ENCODE data around the gene LIX1L. TPM values are rescaled to one million over a fixed set of nuclear protein-coding genes. Genes with fewer than 3 reads are reported as not detected.

Gene LIX1L
- total and polyA plus RNA-seq, 2 experiments from 2014 or later = 14.0 to 16.3 TPM

DNA sequence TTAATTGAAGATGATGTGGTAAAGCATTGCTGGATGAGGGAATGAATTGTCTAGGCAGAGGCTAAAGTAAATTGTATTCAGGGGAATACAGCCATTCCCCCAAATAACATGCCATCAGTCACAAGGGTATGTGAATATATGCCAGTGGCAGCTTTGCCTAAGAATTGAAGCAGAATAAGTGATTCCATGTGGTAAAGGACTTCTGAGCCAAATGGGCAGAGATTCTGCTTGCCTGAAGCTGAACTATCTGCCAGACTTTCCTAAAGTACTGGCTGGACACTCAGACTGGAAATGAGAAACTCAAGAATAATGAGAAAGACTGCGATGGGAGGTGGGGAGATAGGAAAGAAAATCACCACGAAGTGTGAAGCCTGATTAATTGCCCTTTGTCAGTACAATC, 2.4 kb downstream of the LIX1L start:
- 46% methylated on average over 2 of the region's 2 CpGs for WGBS (ENCODE audit: low lambda C conversion rate, missing lambda C conversion rate)
- no peaks in the 10 kb centered on the region for H3K9me3 ChIP-seq (ENCODE audit: low read depth)
- H3K36me3 ChIP-seq (replicated peaks; ENCODE audit: insufficient read depth, low read depth) = no peaks in the 10 kb centered on the region
- TF ChIP-seq EZH2phosphoT487 (IDR thresholded peaks at IDR 0.05; ENCODE audit: low read depth, severe bottlenecking, unreplicated experiment) (no peak), EZH2 (IDR thresholded peaks at IDR 0.05; ENCODE audit: borderline replicate concordance) (no peak)
- TF ChIP-seq, protein P1, sequence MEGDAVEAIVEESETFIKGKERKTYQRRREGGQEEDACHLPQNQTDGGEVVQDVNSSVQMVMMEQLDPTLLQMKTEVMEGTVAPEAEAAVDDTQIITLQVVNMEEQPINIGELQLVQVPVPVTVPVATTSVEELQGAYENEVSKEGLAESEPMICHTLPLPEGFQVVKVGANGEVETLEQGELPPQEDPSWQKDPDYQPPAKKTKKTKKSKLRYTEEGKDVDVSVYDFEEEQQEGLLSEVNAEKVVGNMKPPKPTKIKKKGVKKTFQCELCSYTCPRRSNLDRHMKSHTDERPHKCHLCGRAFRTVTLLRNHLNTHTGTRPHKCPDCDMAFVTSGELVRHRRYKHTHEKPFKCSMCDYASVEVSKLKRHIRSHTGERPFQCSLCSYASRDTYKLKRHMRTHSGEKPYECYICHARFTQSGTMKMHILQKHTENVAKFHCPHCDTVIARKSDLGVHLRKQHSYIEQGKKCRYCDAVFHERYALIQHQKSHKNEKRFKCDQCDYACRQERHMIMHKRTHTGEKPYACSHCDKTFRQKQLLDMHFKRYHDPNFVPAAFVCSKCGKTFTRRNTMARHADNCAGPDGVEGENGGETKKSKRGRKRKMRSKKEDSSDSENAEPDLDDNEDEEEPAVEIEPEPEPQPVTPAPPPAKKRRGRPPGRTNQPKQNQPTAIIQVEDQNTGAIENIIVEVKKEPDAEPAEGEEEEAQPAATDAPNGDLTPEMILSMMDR (IDR thresholded peaks at IDR 0.05; ENCODE audit: poor library complexity) = no peak
- no peaks in the 10 kb centered on the region for H4K20me1 ChIP-seq (ENCODE audit: insufficient read depth, poor library complexity, severe bottlenecking)
- no peak overlapping the region for H2AFZ ChIP-seq
- H3K27ac ChIP-seq = peak overlapping the region; percentile 88
- H3K27me3 ChIP-seq = peaks cover 15% of the 10 kb centered on the region
- DNase-seq (ENCODE audit: low spot score) = no peak
- H3K4me3 ChIP-seq = no peak overlapping the region
- peaks cover 53% of the 10 kb centered on the region for H3K79me2 ChIP-seq
- peak overlapping the region; percentile 78 for H3K4me2 ChIP-seq
- no peaks in the 10 kb centered on the region for H3K9me2 ChIP-seq (replicated peaks; ENCODE audit: insufficient read depth)
- peaks cover 15% of the 10 kb centered on the region for H3K4me1 ChIP-seq (ENCODE audit: insufficient read depth)

- TF ChIP-seq EZH2 (IDR thresholded peaks at IDR 0.05; ENCODE audit: borderline replicate concordance) (no peak), EZH2phosphoT487 (IDR thresholded peaks at IDR 0.05; ENCODE audit: low read depth, severe bottlenecking, unreplicated experiment) (no peak)
- TF ChIP-seq, protein P1 (IDR thresholded peaks at IDR 0.05; ENCODE audit: poor library complexity) = no peak
- Histone ChIP-seq H2AFZ (no peak overlapping the region), H3K27me3 (peaks cover 2% of the 10 kb centered on the region), H3K4me2 (no peak overlapping the region), H3K36me3 (replicated peaks; ENCODE audit: insufficient read depth, low read depth) (no peaks in the 10 kb centered on the region), H3K79me2 (peaks cover 53% of the 10 kb centered on the region), H3K9me3 (ENCODE audit: low read depth) (no peaks in the 10 kb centered on the region), H3K27ac (no peak overlapping the region), H3K9me2 (replicated peaks; ENCODE audit: insufficient read depth) (no peaks in the 10 kb centered on the region), H4K20me1 (ENCODE audit: insufficient read depth, poor library complexity, severe bottlenecking) (no peaks in the 10 kb centered on the region), H3K4me1 (ENCODE audit: insufficient read depth) (peaks cover 15% of the 10 kb centered on the region), H3K4me3 (no peak overlapping the region)
- WGBS (ENCODE audit: low lambda C conversion rate, missing lambda C conversion rate) = 90% methylated on average over 6 of the region's 6 CpGs
- no peak for DNase-seq (ENCODE audit: low spot score)
Measured at GRCh38 chr1:145953861-145954260, 4.0 kb downstream of the LIX1L start.

GRCh38 chr1:145952903-145953302, 4.9 kb downstream of the LIX1L start:
- no peak for DNase-seq (ENCODE audit: low spot score)
- no peaks in the 10 kb centered on the region for H3K9me3 ChIP-seq (ENCODE audit: low read depth)
- 93% methylated on average over 3 of the region's 3 CpGs for WGBS (ENCODE audit: low lambda C conversion rate, missing lambda C conversion rate)
- no peak overlapping the region for H2AFZ ChIP-seq
- no peaks in the 10 kb centered on the region for H3K9me2 ChIP-seq (replicated peaks; ENCODE audit: insufficient read depth)
- H3K79me2 ChIP-seq = peaks cover 53% of the 10 kb centered on the region
- H3K4me1 ChIP-seq (ENCODE audit: insufficient read depth) = peaks cover 15% of the 10 kb centered on the region
- TF ChIP-seq, protein P1 (IDR thresholded peaks at IDR 0.05; ENCODE audit: poor library complexity) = no peak
- H3K27ac ChIP-seq = no peak overlapping the region
- no peaks in the 10 kb centered on the region for H4K20me1 ChIP-seq (ENCODE audit: insufficient read depth, poor library complexity, severe bottlenecking)
- no peaks in the 10 kb centered on the region for H3K36me3 ChIP-seq (replicated peaks; ENCODE audit: insufficient read depth, low read depth)
- no peak overlapping the region for H3K4me2 ChIP-seq
- no peak overlapping the region for H3K4me3 ChIP-seq
- no peaks in the 10 kb centered on the region for H3K27me3 ChIP-seq

DNA sequence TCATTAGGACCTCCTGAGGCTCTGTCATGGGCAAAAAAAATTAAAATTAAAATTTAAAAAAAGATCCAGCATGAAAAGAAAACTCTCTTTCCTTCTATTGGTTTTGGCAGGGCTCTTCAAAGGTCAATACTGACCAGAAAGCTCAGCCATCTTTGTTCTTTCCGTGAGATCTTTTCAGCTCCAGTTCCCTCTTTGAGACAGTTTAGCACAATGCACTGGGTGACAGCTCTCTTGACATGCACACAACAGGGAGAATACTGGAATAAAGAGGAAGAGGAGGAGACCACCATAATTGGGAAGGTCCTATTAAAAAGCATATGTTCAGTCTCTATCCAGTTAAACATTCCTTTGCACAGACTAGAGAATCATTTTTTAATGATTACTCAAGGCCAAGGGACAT, 6.3 kb downstream of the LIX1L start:
- no peak for TF ChIP-seq EZH2 (IDR thresholded peaks at IDR 0.05; ENCODE audit: borderline replicate concordance)
- TF ChIP-seq, protein P1 (IDR thresholded peaks at IDR 0.05; ENCODE audit: poor library complexity) = no peak
- no peak for TF ChIP-seq EZH2phosphoT487 (IDR thresholded peaks at IDR 0.05; ENCODE audit: low read depth, severe bottlenecking, unreplicated experiment)
- Histone ChIP-seq H3K79me2 (peaks cover 53% of the 10 kb centered on the region), H3K27ac (no peak overlapping the region), H3K4me3 (no peak overlapping the region), H3K4me2 (no peak overlapping the region), H4K20me1 (ENCODE audit: insufficient read depth, poor library complexity, severe bottlenecking) (no peaks in the 10 kb centered on the region), H3K4me1 (ENCODE audit: insufficient read depth) (peaks cover 15% of the 10 kb centered on the region), H3K9me2 (replicated peaks; ENCODE audit: insufficient read depth) (no peaks in the 10 kb centered on the region), H3K9me3 (ENCODE audit: low read depth) (no peaks in the 10 kb centered on the region), H3K27me3 (no peaks in the 10 kb centered on the region), H3K36me3 (replicated peaks; ENCODE audit: insufficient read depth, low read depth) (no peaks in the 10 kb centered on the region), H2AFZ (no peak overlapping the region)
- 91% methylated on average over 1 of the region's 1 CpG for WGBS (ENCODE audit: low lambda C conversion rate, missing lambda C conversion rate)
- DNase-seq (ENCODE audit: low spot score) = no peak
